HG03039 (cell line): ENCODE data around the gene MCAT.
"Not testable (repeated sequence)": the region's sequence is repeated elsewhere in the genome, so short reads cannot be mapped to it uniquely, and the experiment has no call there.

Source experiments
- ATAC-seq: cut with Tn5 transposase; IDR thresholded peaks from one replicate; pipeline ENCODE4 v1.9.1; 2021; ENCODE audit warnings: mild to moderate bottlenecking, moderate library complexity; ENCODE audit not compliant: unreplicated experiment

MCAT gene

GRCh38 chr22:43128928-43129424, 14.2 kb downstream of the MCAT start:
- no peak for ATAC-seq

GRCh38 chr22:43128116-43128515, 15.1 kb downstream of the MCAT start:
- no peak for ATAC-seq

- ATAC-seq, result no peak
Observed at GRCh38 chr22:43127166-43127908, 15.9 kb downstream of the MCAT start.

GRCh38 chr22:43126501-43127165, 16.6 kb downstream of the MCAT start:
- no peak for ATAC-seq

- peak; percentile 55 for ATAC-seq
Observed at GRCh38 chr22:43118953-43119458, 24.2 kb downstream of the MCAT start.

- peak; percentile 5 for ATAC-seq
Observed at GRCh38 chr22:43118024-43118849, 25.0 kb downstream of the MCAT start.

- ATAC-seq, result no peak
Observed at GRCh38 chr22:43116932-43117331, 26.3 kb downstream of the MCAT start.

GRCh38 chr22:43114958-43115357, 28.2 kb downstream of the MCAT start:
- ATAC-seq, result no peak

GRCh38 chr22:43113526-43114251, 29.5 kb downstream of the MCAT start:
- ATAC-seq, result no peak

GRCh38 chr22:43110927-43111623, 32.1 kb downstream of the MCAT start:
- ATAC-seq, result peak; percentile 32

- peak; percentile 41 for ATAC-seq
Observed at GRCh38 chr22:43110444-43110926, 32.7 kb downstream of the MCAT start, which contains the start of gene BIK. TSS of gene BIK (plus strand) at chr22:43110750. CDS start at chr22:43124023, 13,273 bp downstream.

- ATAC-seq, result no peak
Observed at GRCh38 chr22:43109921-43110443, 33.2 kb downstream of the MCAT start.

- ATAC-seq, result no peak
Observed at GRCh38 chr22:43109511-43109910, 33.7 kb downstream of the MCAT start.

- ATAC-seq, result no peak
Observed at GRCh38 chr22:43106302-43106701, 36.9 kb downstream of the MCAT start.

GRCh38 chr22:43104950-43105349, 38.2 kb downstream of the MCAT start:
- ATAC-seq, result not testable (repeated sequence)

- ATAC-seq, result not testable (repeated sequence)
Observed at GRCh38 chr22:43104056-43104625, 39.1 kb downstream of the MCAT start.

- ATAC-seq, result no peak
Observed at GRCh38 chr22:43101306-43101705, 41.9 kb downstream of the MCAT start.

GRCh38 chr22:43100225-43100624, 43.0 kb downstream of the MCAT start:
- no peak for ATAC-seq

- no peak for ATAC-seq
Observed at GRCh38 chr22:43099095-43099494, 44.1 kb downstream of the MCAT start.
